Left ventricle myocardium superior (tissue), 1 donor: Measurements from ENCODE around the gene ZSCAN4. TPM values are rescaled to one million over a fixed set of nuclear protein-coding genes. Genes with fewer than 3 reads are reported as not detected.

Experiments used
- ATAC-seq: fragments of 200-7000 bp; cut with Tn5 transposase; one replicate; pipeline ENCODE4 v1.9.1; 2020; ENCODE audit warnings: mild to moderate bottlenecking, moderate library complexity
- DNase-seq: peaks from one replicate; pipeline ENCODE4 v3.0.0-alpha.2; 2020
- intact Hi-C: fragments of 100-400 bp; cut with micrococcal nuclease; formaldehyde crosslinking; loops from one replicate; pipeline ENCODE4 v1.11.0; 2022
- total RNA-seq: library from RNA; stranded (reverse); fragmentation: NEBNext Ultra II Directional; extraction: Animal tissue kit (Norgen Biotek cat#: 25700); gene quantifications from one replicate; pipeline ENCODE4 v1.2.1, GENCODE V29; 2021
- donor health status: DM: no; HTN: yes; CAD: no; lungs with severe emphysema.

The ZSCAN4 gene
- total RNA-seq, 1 donor from 2014 or later = not detected

- ATAC-seq = peak; percentile 35
- intact Hi-C loops = no loop called here
- DNase-seq = no peak
Observed at GRCh38 chr19:57671124-57671895, 2.6 kb downstream of the ZSCAN4 start.

GRCh38 chr19:57672466-57672865 lies 3.7 kb downstream of the ZSCAN4 start:
- ATAC-seq (no peak), DNase-seq (no peak)
- intact Hi-C loops = no loop called here

GRCh38 chr19:57675881-57676280 lies 7.1 kb downstream of the ZSCAN4 start:
- intact Hi-C loops = no loop called here
- DNase-seq = no peak
- no peak for ATAC-seq

GRCh38 chr19:57682226-57682766 lies 13.6 kb downstream of the ZSCAN4 start:
- no peak for DNase-seq
- no peak for ATAC-seq
- intact Hi-C loops = no loop called here

- ATAC-seq = no peak
Observed at GRCh38 chr19:57686727-57687126, 18.0 kb downstream of the ZSCAN4 start.

GRCh38 chr19:57687363-57688010 lies 18.8 kb downstream of the ZSCAN4 start:
- intact Hi-C loops = no loop called here
- no peak for ATAC-seq
- no peak for DNase-seq

More at GRCh38 chr19:57686727-57687126, 18.0 kb downstream of the ZSCAN4 start:
- intact Hi-C loops = no loop called here
- DNase-seq = no peak

- intact Hi-C loops = no loop called here
- ATAC-seq (no peak), DNase-seq (no peak)
Observed at GRCh38 chr19:57688011-57688763, 19.5 kb downstream of the ZSCAN4 start.

- intact Hi-C loops = no loop called here
Observed at GRCh38 chr19:57689750-57690149, 21.0 kb downstream of the ZSCAN4 start.

GRCh38 chr19:57701625-57702024 lies 32.9 kb downstream of the ZSCAN4 start:
- intact Hi-C loops = no loop called here
- ATAC-seq (no peak), DNase-seq (no peak)

More at GRCh38 chr19:57689750-57690149, 21.0 kb downstream of the ZSCAN4 start:
- DNase-seq (no peak), ATAC-seq (no peak)

- ATAC-seq (no peak), DNase-seq (no peak)
- intact Hi-C loops = no loop called here
Observed at GRCh38 chr19:57706346-57706745, 37.6 kb downstream of the ZSCAN4 start.

GRCh38 chr19:57708641-57709361 lies 40.1 kb downstream of the ZSCAN4 start, which contains the start of gene ZNF154:
Gene ZNF154, minus strand, starts transcription at chr19:57709204. Its CDS starts 233 bp downstream, at chr19:57708971.
- ATAC-seq (peak; percentile 83), DNase-seq (peak; percentile 39)
- intact Hi-C loops = no loop called here

- intact Hi-C loops = no loop called here
Observed at GRCh38 chr19:57709616-57710015, 40.9 kb downstream of the ZSCAN4 start.

GRCh38 chr19:57712222-57712621 lies 43.5 kb downstream of the ZSCAN4 start:
- intact Hi-C loops = no loop called here
- ATAC-seq (no peak), DNase-seq (no peak)

More at GRCh38 chr19:57709616-57710015, 40.9 kb downstream of the ZSCAN4 start:
- no peak for DNase-seq
- no peak for ATAC-seq

- ATAC-seq (no peak), DNase-seq (no peak)
- intact Hi-C loops = no loop called here
Observed at GRCh38 chr19:57719424-57719823, 50.7 kb downstream of the ZSCAN4 start.

- ATAC-seq = no peak
- DNase-seq = no peak
- intact Hi-C loops = no loop called here
Observed at GRCh38 chr19:57719901-57720519, 51.3 kb downstream of the ZSCAN4 start.

- no peak for DNase-seq
- no peak for ATAC-seq
- intact Hi-C loops = no loop called here
Observed at GRCh38 chr19:57720878-57721277, 52.1 kb downstream of the ZSCAN4 start.
